SK-N-DZ (cell line): ENCODE data around the gene LYSMD4.

Experiments used
- DNase-seq: peaks from one replicate; pipeline ENCODE4 v3.0.0-alpha.2; 2015; ENCODE audit warnings: low spot score
- small RNA-seq, 2 experiments: library from RNA; depleted of rRNA; stranded (forward); fragments of <200 nt; gene quantifications; one replicate each; pipeline ENCODE3, GENCODE V24; 2014

The LYSMD4 gene

GRCh38 chr15:99706557-99707303, 26.5 kb downstream of the LYSMD4 start:
- DNase-seq: no peak

DNA sequence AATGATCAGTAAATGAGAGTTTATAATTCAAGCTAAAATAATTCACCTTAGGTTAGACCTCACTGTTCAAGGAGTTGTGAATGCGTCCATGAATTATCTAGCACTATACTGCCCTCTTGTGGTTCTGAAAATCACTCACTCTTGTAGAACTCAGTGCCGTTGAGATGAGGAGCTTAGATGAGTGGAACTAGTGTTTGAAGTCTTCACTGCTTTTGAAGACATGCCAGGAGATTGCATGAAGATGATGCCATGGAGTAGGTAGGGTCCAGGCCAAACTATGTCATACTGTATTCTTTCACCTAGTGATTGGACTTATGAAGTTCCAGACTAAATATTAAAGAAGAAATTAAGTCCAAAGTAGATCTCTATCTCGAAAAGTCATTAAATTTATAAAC, 28.8 kb downstream of the LYSMD4 start:
- DNase-seq: peak; percentile 78

DNA sequence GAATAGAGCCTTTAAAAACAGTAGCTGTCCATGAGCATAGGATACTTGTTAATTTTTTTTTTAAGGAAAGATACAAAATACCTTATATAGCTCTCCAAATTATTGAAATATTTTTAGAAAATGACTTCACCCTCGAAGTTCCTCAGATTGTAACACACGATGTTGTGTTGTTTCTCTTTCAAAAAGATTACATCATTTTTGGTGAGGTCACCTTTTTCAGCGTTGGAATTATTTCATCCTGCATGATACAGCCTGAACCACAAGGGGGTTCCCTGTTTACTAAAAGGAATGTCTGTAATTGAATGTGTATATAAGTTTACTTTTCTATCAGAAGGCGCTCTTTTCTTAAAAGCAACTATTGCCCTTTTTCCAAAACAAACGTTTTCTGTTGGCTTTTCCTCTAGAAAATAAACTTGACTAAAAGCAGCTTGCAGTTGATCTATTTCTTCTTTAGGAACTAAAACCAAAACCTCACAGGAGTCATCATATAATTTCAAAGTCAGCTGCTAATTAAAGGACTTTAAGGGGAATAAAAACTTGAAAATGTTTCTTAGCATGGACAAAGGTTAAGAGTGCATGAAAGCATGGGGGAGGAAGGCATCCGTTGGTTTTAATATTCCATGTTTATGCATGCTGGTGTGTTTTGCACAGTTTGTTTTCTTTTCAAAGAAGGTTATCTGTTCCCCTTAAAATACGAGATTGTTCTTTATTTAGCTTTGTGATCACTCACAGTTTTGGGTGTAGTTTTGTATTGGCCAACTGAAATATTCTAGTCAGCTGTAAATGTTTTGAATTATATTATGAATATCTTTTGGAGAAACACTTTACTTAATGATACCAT, 29.4 kb downstream of the LYSMD4 start:
- no peak for DNase-seq

GRCh38 chr15:99702895-99703602, 30.2 kb downstream of the LYSMD4 start:
- no peak for DNase-seq

- DNase-seq: no peak
Measured at GRCh38 chr15:99696096-99696495, 37.1 kb downstream of the LYSMD4 start.

DNA sequence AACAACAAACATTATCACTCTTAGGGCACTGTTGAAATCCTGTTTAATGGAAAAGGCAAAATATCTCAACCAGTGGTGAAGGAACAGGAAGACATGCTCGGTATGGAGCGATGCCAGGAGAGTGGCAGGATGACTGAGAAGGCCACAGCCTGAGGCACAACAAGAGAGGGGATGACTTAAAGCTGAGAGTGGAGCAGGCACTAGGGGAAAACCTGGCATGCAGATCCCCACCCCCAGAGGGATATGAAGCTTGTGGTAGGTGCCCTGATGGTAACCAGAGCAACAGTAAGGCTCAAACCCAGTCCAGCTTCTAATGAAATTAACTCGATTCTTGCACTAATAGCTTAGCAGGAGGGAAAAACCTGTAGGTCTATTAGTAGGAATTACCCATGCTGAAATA, 40.4 kb downstream of the LYSMD4 start:
- DNase-seq: no peak

DNA sequence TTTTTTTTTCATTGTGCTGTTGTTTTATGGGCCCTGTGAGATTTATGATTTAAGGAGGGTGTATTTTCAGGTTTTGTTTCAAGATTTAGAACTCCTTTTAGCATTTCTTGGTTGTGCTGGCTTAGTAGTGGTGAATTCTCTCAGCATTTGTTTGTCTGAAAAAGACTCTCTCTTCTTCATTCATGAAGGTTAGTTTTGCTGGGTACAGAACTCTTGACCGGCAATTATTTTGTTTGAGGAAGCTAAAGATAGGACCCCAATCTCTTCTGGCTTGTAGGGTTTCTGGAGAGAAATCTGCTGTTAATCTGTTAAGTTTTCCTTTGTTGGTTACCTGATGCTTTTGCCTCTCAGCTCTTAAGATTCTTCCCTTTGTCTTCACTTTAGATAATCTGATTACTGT, 46.9 kb downstream of the LYSMD4 start:
- DNase-seq: no peak

- DNase-seq: no peak
Measured at GRCh38 chr15:99683000-99683670, 50.1 kb downstream of the LYSMD4 start.

DNA sequence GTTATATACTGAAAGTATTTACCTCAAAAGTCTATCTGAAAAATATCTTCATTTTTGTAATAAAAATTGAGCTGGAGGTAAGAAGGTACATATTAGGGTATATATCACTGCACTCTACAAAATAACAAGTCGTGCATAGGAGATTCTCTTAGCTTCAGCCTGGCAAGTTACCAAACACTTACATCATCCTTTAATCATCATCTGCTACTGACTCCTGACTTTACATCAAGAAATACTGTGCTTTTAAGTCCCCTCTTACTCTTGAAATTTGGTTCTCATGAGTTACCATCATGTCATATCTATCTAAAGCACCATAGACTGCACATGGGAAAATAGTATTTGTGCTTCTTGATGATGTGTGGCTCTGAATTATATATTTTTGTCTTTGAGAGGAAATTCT, 50.8 kb downstream of the LYSMD4 start:
- DNase-seq: no peak

DNA sequence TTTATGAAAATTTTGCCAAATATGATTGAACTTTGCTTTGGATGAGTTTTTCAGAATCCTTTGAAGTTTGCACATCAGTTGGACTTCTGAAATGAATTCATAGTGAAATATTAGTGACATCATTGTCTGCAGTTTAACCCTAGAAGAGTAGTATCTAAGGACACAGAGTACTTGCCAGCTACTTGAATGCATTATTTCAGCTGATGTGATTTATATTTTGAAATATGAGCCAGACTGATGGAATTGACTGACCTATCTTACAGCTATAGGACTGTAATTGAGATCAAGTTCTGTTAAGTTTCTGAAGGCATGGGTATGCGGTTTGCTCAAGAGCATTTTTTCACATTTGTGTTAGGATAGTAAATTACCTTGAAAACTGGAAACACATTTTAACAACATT, 51.2 kb downstream of the LYSMD4 start:
- no peak for DNase-seq

- DNase-seq: no peak
Measured at GRCh38 chr15:99680276-99680675, 53.0 kb downstream of the LYSMD4 start.

DNA sequence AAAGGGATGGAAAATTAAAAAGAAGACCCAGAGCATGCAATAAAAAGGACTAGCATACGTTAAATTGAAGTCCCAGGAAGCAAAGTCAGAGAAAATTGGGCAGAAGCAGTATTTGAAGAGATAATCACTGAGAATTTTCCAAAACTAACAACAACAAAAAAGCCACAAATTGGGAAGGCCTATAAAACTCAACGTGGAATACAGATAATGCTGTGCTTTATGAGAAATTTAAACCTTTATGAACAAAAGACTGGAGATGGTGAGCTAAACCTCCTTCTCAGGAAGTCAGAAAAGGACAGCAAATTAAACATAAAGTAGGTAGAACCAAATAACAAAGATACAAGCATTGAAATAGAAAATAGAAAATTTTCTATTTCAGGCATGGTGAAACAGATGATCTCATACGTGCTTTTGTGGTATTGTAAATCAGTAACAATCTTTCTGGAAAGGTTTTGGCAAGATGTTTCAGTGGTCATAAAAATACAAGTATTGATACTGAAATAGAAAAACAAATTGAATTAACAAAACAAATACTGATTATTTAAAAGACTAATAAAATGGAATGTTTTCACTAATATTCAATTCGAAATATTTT, 55.6 kb downstream of the LYSMD4 start:
- no peak for DNase-seq

Small RNAs within 50 kb of the gene (small RNA-seq; reads per million reads assigned to genes)
- gene RF00019: 0 reads per million in 2 experiments
